Retinal pigment epithelial cell (primary cell): Measurements from ENCODE around the gene BFSP2.

Source experiments
- DNase-seq: peaks from one replicate; pipeline ENCODE4 v3.0.0-alpha.2; 2010; ENCODE audit warnings: low read depth
- H3K4me3 ChIP-seq: 2 replicates; pipeline ENCODE4 v1.5.1; 2011; ENCODE audit warnings: mild to moderate bottlenecking, low read length, control low read depth, moderate library complexity
- CTCF ChIP-seq: conservative IDR thresholded peaks from 2 replicates; pipeline ENCODE4 v1.5.1; 2011; ENCODE audit warnings: low read depth, low read length, control low read depth, inconsistent platforms

BFSP2 gene

GRCh38 chr3:133388696-133389395, 11.0 kb upstream of the BFSP2 start:
- no peak for DNase-seq
- H3K4me3 ChIP-seq, result no peak overlapping the region
- TF ChIP-seq CTCF, result no peak

- H3K4me3 ChIP-seq, result no peak overlapping the region
- no peak for TF ChIP-seq CTCF
- DNase-seq, result no peak
These were observed 9.1 kb upstream of the BFSP2 start for GRCh38 chr3:133390715-133391114.

GRCh38 chr3:133393204-133393603, 6.7 kb upstream of the BFSP2 start:
- H3K4me3 ChIP-seq, result no peak overlapping the region
- TF ChIP-seq CTCF, result no peak
- DNase-seq, result no peak

GRCh38 chr3:133393691-133394474, 6.0 kb upstream of the BFSP2 start:
- DNase-seq, result no peak
- no peak overlapping the region for H3K4me3 ChIP-seq
- no peak for TF ChIP-seq CTCF

- no peak overlapping the region for H3K4me3 ChIP-seq
- DNase-seq, result no peak
- TF ChIP-seq CTCF, result no peak
These were observed 5.1 kb upstream of the BFSP2 start for GRCh38 chr3:133394561-133395311.

- TF ChIP-seq CTCF, result no peak
- DNase-seq, result no peak
- H3K4me3 ChIP-seq, result no peak overlapping the region
These were observed 3.0 kb upstream of the BFSP2 start for GRCh38 chr3:133396906-133397305.
